Measurements from ENCODE around the gene HNRNPA0. TPM values are rescaled to one million over a fixed set of nuclear protein-coding genes. Genes with fewer than 3 reads are reported as not detected.

Gene HNRNPA0
- total and polyA plus RNA-seq, 2 of the 4 experiments (the other 2 are of a cell fraction): 5.2 to 12.2 TPM

- H3K23ac ChIP-seq (ENCODE audit: low read depth, low read length): no peak overlapping the region
- H3K27ac ChIP-seq (ENCODE audit: insufficient read depth, low read length): no peak overlapping the region
- H3K18ac ChIP-seq (ENCODE audit: low read depth, low read length): no peak overlapping the region
- no peak overlapping the region for H3K4me2 ChIP-seq (ENCODE audit: low read depth, low read length)
- no peak overlapping the region for H2BK20ac ChIP-seq (ENCODE audit: low read depth, low read length)
- in situ Hi-C loops (cut with MboI; ENCODE audit: low sequenced_read_pairs) (loop anchor here (10.0 kb wide), 1 partner anchor 276 kb away; the partner anchor contains the start of gene FAM13B), dilution Hi-C loops (cut with HindIII; ENCODE audit: low sequenced_read_pairs, unreplicated experiment) (no loop called here), intact Hi-C loops (cut with micrococcal nuclease) (no loop called here)
- peaks cover 0 to 4% of the 10 kb centered on the region in 2 experiments; a peak in 1 of 4 replicates for H3K79me1 ChIP-seq (ENCODE audit: low read depth in 1 of 2, low read length in 2 of 2)
- ATAC-seq (ENCODE audit: low read depth) (no peak), DNase-seq (no peak)
- H3K56ac ChIP-seq (ENCODE audit: extremely low read depth, insufficient read depth, low read length): no peak overlapping the region
- no peaks in the 10 kb centered on the region for H3K36me3 ChIP-seq (ENCODE audit: control insufficient read depth, insufficient read depth, low read length)
- 0 out of 2 replicates have a peak, but pooled peaks cover 2% of the 10 kb centered on the region for H3K4me1 ChIP-seq (ENCODE audit: control insufficient read depth, insufficient read depth, low read length)
- H3K14ac ChIP-seq (replicated peaks; ENCODE audit: low read depth, low read length): no peak overlapping the region
- 0 out of 2 replicates have a peak, but pooled peaks cover 2% of the 10 kb centered on the region for H4K20me1 ChIP-seq (ENCODE audit: insufficient read depth, low read length)
- H4K5ac ChIP-seq (ENCODE audit: low read depth, low read length): no peak overlapping the region
- no peak overlapping the region for H2AK5ac ChIP-seq (ENCODE audit: low read depth, low read length)
- no CpG with 5 or more reads among the region's 6 CpGs for WGBS, 2 experiments (ENCODE audit: extremely low coverage in 2 of 2, insufficient read length in 1 of 2)
- no peak overlapping the region for H4K91ac ChIP-seq (ENCODE audit: insufficient read depth, low read depth, low read length)
- H3K27me3 ChIP-seq (ENCODE audit: control insufficient read depth, insufficient read depth, low read length): no peaks in the 10 kb centered on the region; the same call in 1 of the 2 replicates
- H3K9ac ChIP-seq (ENCODE audit: low read depth, low read length): no peak overlapping the region
- POLR2A ChIA-PET (ENCODE audit: unreplicated experiment): no interaction called here
- H2BK120ac ChIP-seq (ENCODE audit: low read depth, low read length): no peak overlapping the region
- H3K4ac ChIP-seq (ENCODE audit: low read depth, low read length): no peak overlapping the region
- H2AK9ac ChIP-seq (replicated peaks; ENCODE audit: low read depth, low read length, poor library complexity): no peak overlapping the region
- CTCF ChIA-PET: no interaction called here
- H2BK15ac ChIP-seq (ENCODE audit: low read depth, low read length): no peak overlapping the region
- no peak overlapping the region for H2BK5ac ChIP-seq (ENCODE audit: low read depth, low read length, poor library complexity, severe bottlenecking)
- H3K4me3 ChIP-seq (ENCODE audit: insufficient read depth, low read depth, low read length): no peak overlapping the region
- no peaks in the 10 kb centered on the region for H3K9me3 ChIP-seq (ENCODE audit: control insufficient read depth, insufficient read depth, low read length)
- TF ChIP-seq MAFK (IDR thresholded peaks at IDR 0.05; ENCODE audit: low read depth, low read length) (no peak), RCOR1 (IDR thresholded peaks at IDR 0.05; ENCODE audit: insufficient replicate concordance, low read length) (no peak), CEBPB (IDR thresholded peaks at IDR 0.05; ENCODE audit: low read depth, low read length) (no peak), POLR2A (IDR thresholded peaks at IDR 0.05; ENCODE audit: low read depth, low read length) (no peak), CHD1 (IDR thresholded peaks at IDR 0.05; ENCODE audit: low read depth, low read length) (no peak), RFX5 (IDR thresholded peaks at IDR 0.05; ENCODE audit: low read depth, low read length) (no peak)
- H3K9me1 ChIP-seq (ENCODE audit: insufficient read depth, low read length): peaks cover 3% of the 10 kb centered on the region; the same call in 1 of the 2 replicates
- no peak overlapping the region for H2AFZ ChIP-seq (replicated peaks; ENCODE audit: low read length, poor library complexity)
- no peak overlapping the region for H4K8ac ChIP-seq (ENCODE audit: low read depth in 2 of 2, low read length in 2 of 2)
- BruUV-seq (replicated peaks): no TSS peak
These were observed 4.6 kb upstream of the HNRNPA0 start for GRCh38 chr5:137758715-137759306.

Data from IMR-90 (cell line).